Erythroblast (primary cell): ENCODE results near the gene PCDHB6.
"Not testable (repeated sequence)": the region's sequence is repeated elsewhere in the genome, so short reads cannot be mapped to it uniquely, and the experiment has no call there.

Experiments used
- DNase-seq, 2 experiments: peaks; one replicate each; lab custom pipeline; 2025; lab: John Stamatoyannopoulos, UW
- GATA1 ChIP-seq: IDR thresholded peaks from 2 replicates; pipeline ENCODE4 v1.6.1; 2011; ENCODE audit warnings: low read depth, mild to moderate bottlenecking, control low read depth, low read length, moderate library complexity
- POLR2A ChIP-seq: IDR thresholded peaks from 2 replicates; pipeline ENCODE4 v1.6.1; 2011; ENCODE audit warnings: mild to moderate bottlenecking, low read length

The PCDHB6 gene

GRCh38 chr5:141182248-141182647 lies 32.4 kb downstream of the PCDHB6 start, which contains the start of gene PCDHB16:
Gene PCDHB16 (plus strand): TSS chr5:141182387. CDS start chr5:141182560, 173 bp downstream.
- peak in 1 of 2 experiments; percentile 3 for DNase-seq
- no peak for TF ChIP-seq GATA1
- TF ChIP-seq POLR2A: no peak

GRCh38 chr5:141184117-141184855 lies 34.4 kb downstream of the PCDHB6 start:
- DNase-seq: not testable (repeated sequence)

GRCh38 chr5:141186897-141187512 lies 37.1 kb downstream of the PCDHB6 start, which contains the start of gene PCDHB9:
Gene PCDHB9 (plus strand): TSS chr5:141187161. CDS start chr5:141187319, 158 bp downstream.
- TF ChIP-seq POLR2A (no peak), GATA1 (no peak)
- peak in 1 of 2 experiments; percentile 4 for DNase-seq

GRCh38 chr5:141188682-141189081 lies 38.8 kb downstream of the PCDHB6 start:
- DNase-seq: not testable (repeated sequence)

GRCh38 chr5:141189131-141189530 lies 39.3 kb downstream of the PCDHB6 start:
- not testable (repeated sequence) for DNase-seq

- peak; percentile 1 to 40 for DNase-seq
Observed at GRCh38 chr5:141192110-141192725, 42.4 kb downstream of the PCDHB6 start, which contains the start of gene PCDHB10. Gene PCDHB10 (plus strand): TSS chr5:141192353. CDS start chr5:141192553, 200 bp downstream.

GRCh38 chr5:141194332-141194731 lies 44.5 kb downstream of the PCDHB6 start:
- not testable (repeated sequence) for DNase-seq

More at GRCh38 chr5:141192110-141192725, 42.4 kb downstream of the PCDHB6 start, which contains the start of gene PCDHB10:
- no peak for TF ChIP-seq POLR2A
- TF ChIP-seq GATA1: no peak

- TF ChIP-seq POLR2A: no peak
- TF ChIP-seq GATA1: no peak
- no peak for DNase-seq
Observed at GRCh38 chr5:141196363-141196762, 46.5 kb downstream of the PCDHB6 start.

- TF ChIP-seq GATA1 (no peak), POLR2A (no peak)
- DNase-seq: no peak
Observed at GRCh38 chr5:141199359-141200235, 49.7 kb downstream of the PCDHB6 start, which contains the start of gene PCDHB11. Gene PCDHB11 (plus strand): TSS chr5:141199627. CDS start chr5:141199775, 148 bp downstream.

- DNase-seq: not testable (repeated sequence)
Observed at GRCh38 chr5:141201126-141201525, 51.3 kb downstream of the PCDHB6 start.

GRCh38 chr5:141201646-141202045 lies 51.8 kb downstream of the PCDHB6 start:
- not testable (repeated sequence) for DNase-seq
